Medulla oblongata (tissue), 1 donor: Measurements from ENCODE around the gene IQCK.

Experiments
- DNase-seq: peaks from one replicate; pipeline ENCODE4 v3.0.0-alpha.2; 2015; ENCODE audit errors: extremely low spot score

IQCK gene

GRCh38 chr16:19717314-19717713, 757 bp upstream of the IQCK start:
- no peak for DNase-seq

- no peak for DNase-seq
These were observed 524 bp downstream of the IQCK start for GRCh38 chr16:19718624-19718965.

DNA sequence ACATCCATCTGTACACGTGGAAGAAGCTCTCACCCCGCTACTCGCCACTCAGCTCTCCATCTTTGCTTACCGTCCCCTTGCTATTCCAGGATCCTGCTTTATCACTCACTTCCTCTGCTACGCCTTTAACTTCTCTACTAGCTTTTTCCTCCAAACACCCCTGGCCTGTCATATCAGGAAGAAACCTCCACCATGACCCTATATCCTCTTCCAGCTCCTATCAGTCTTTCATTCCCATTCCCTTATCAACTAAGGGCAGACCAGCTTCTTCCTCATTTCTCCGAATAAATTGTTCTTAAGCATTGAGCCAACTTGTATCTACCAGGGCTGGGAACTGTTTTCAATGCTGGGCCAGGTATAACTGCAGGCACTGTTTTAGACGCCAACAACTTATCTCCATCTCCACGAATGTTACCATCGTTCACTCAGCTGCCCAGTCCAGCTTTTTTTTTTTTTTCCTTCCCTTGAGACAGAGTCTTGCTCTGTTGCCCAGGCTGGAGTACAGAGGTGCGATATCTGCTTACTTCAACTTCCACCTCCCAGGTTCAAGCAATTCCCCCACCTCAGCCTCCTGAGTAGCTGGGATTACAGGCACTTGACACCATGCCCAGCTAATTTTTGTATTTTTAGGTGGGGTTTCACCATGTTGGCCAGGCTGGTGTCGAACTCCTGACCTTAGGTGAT, 4.3 kb downstream of the IQCK start:
- no peak for DNase-seq

DNA sequence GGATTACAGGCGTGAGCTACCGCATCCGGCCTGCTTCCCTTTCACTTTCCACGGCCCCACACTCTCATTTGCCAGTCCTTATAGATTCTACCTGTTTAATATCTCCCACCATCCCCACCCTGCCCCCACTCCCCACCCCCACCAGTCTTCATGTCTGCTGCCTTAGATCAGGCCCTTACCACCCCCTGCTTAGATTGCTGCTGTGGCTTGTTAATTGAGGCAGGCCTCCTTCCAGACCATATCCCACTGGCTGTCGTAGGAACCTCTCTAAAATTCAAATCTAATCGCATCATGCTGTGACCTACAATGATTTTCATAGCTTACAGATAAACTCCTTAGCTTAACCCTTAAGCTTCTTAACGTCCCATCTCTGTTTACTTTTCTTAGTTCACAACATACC, 4.9 kb downstream of the IQCK start:
- DNase-seq, result no peak

DNA sequence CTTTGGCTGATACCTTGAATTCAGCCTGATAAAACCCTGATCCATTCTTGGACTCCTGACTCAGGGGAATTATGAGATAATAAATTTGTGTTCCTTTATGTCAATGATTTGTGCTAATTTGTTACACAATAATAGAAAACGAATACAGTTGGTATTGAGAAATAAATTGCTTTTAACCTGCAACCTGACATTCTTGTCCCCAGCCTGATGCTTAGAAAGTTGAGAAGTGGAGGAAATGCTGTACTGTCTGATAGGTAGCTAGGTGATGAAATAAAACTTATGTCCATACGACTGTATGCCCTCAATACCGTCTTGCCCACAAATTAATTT, 10.5 kb downstream of the IQCK start:
- DNase-seq, result no peak

GRCh38 chr16:19733551-19733950, 15.5 kb downstream of the IQCK start:
- DNase-seq, result no peak

GRCh38 chr16:19735074-19735867, 17.2 kb downstream of the IQCK start:
- no peak for DNase-seq

GRCh38 chr16:19737306-19738038, 19.4 kb downstream of the IQCK start:
- DNase-seq, result no peak

DNA sequence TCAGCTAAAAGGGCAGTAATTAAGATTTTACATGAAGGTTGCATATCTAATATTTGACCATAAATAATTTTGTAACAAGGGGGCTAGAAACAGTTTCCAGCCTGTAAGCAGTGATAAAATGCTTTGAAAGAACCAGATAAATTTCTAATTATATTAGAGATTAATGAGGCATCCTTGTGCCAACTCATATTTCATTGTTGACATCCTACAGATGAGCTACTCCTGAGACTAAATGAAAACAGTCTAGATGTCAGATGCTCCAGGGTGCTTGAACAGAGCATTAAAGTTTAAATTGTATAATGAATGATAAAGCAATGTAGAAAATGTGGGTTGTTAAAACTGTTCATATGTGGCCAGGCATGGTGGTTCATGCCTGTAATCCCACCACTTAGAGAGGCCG, 23.3 kb downstream of the IQCK start:
- no peak for DNase-seq

DNA sequence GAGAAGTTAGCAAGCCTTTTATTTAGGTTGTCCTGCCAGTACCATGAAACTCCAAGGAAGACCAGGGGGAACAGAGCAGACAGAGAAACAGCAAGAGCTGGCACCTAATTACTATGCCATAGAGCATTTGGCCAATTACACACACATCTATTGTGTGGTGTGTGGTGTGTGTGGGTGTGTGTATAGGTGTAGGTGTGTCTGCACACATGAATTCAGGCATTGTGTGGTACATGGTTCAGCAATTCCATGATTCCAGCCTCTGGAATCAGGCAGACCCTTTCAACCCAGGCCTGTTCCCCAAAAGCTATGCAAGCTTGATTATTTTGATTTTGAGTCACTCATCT, 25.7 kb downstream of the IQCK start:
- DNase-seq, result no peak

GRCh38 chr16:19744670-19745069, 26.6 kb downstream of the IQCK start:
- no peak for DNase-seq

- DNase-seq, result no peak
These were observed 27.4 kb downstream of the IQCK start for GRCh38 chr16:19745286-19746010.

DNA sequence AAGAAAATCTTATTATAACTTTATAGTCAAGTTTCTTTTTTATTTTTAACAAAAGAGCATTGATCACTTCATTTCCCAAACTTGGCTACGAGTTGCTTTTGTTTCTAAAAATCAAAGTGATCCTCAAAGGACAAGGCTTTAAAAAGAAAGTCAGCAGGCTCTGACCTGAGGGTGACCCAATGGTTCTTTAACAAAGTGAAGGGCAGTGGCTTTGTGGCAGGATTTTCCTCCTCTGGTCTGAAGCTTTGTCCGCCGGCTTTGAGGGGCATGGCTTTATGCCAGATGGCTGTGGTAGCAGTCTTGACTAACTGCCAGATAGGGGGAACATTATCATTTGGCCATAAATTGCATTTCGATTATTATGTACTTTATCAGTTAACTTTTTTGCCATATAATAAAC, 28.5 kb downstream of the IQCK start:
- no peak for DNase-seq

DNA sequence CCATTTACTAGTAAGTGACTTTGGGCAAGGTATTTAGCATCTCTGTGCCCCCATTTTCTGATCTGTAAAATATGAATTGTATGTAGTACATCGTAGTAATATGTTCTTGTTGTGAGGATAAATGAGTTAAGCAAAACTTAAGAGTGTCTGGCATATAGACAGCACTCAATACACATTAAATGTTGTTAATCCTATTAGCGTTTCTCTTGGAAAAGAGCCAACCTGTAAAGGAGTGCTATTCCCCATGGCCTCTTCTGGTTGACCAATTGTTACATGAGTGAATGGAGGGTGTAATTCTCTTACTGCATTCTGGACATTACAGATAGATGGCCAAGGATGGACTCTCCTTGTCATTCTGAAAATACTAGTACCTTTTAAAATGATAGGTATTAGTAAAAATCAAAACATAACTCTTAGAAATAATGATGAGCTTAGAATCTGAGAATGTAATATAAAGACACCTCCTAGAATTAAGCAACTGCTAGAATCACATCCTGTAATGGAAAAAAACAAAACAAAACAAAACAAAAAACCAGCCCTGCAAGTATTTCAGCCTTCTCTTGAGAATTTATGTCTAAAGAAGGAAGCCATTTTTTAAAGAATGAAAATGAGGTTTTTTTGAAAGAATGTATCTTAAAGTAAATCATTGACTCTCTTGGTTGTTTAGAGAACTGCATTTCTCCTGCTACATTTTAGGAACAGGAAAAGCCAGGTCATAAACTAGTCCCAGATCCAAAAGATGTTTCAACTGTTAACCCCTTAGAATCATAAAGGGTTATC, 30.5 kb downstream of the IQCK start:
- no peak for DNase-seq

- DNase-seq, result no peak
These were observed 31.6 kb downstream of the IQCK start for GRCh38 chr16:19749571-19750080.

GRCh38 chr16:19751478-19752385, 33.7 kb downstream of the IQCK start:
- no peak for DNase-seq

DNA sequence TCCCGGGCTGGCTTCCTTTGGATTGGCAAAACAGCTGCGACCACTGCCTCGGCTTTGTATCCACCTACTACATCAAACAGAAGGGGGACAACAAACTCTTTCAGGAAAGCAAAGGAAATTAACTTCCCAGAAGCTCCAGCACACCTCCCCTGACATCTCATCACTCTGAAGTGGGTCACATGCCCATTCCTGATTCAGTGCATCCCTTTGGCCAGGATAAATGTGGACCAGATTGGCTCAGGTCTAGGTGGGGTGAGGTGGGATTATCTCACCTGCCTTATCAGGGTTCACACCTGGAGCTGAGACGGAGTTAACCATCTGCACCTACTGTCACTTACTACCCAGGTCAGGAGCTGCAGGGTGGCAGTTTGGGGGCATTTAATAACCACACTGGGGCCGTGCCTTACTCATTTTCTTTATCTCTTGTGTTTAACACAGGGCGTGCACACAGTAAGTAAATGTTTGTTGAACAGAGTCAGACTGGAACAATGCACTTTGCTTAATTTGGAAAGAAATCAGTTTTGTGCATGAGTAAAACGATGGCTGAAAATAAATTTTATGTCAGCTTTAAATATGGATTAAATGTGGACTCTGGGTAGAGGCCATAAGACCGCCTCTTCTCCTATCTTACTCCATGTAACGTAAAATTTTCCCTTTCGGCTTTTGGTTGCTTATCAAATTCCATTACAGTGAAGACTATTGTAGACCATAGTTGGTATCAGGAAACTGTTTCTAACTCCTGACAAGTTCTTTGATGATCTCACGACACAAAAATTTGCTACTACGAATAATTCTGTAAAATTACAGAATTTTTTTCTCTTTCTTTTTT, 36.0 kb downstream of the IQCK start:
- no peak for DNase-seq

- no peak for DNase-seq
These were observed 36.6 kb downstream of the IQCK start for GRCh38 chr16:19754644-19755036.

GRCh38 chr16:19755268-19755667, 37.2 kb downstream of the IQCK start:
- no peak for DNase-seq

GRCh38 chr16:19757026-19757425, 39.0 kb downstream of the IQCK start:
- DNase-seq, result no peak
